HFFc6 (cell line): Measurements from ENCODE around the gene UBL3. TPM values are rescaled to one million over a fixed set of nuclear protein-coding genes. Genes with fewer than 3 reads are reported as not detected.

Experiments
- DNase-seq: peaks from one replicate; pipeline ENCODE4 v3.0.0-alpha.2; 2018
- H3K27ac Mint-ChIP-seq: 2 replicates; pipeline ENCODE4 v1.8.0; 2020; ENCODE audit warnings: mild to moderate bottlenecking, mixed read lengths
- H3K27me3 Mint-ChIP-seq: 2 replicates; pipeline ENCODE4 v1.8.0; 2021; ENCODE audit warnings: mild to moderate bottlenecking, moderate library complexity, mixed read lengths; ENCODE audit not compliant: insufficient read depth
- H3K36me3 Mint-ChIP-seq: 2 replicates; pipeline ENCODE4 v1.8.0; 2021; ENCODE audit warnings: low read depth, mixed read lengths
- H3K4me1 Mint-ChIP-seq: 2 replicates; pipeline ENCODE4 v1.8.0; 2020; ENCODE audit warnings: low read depth, mixed read lengths
- H3K4me3 Mint-ChIP-seq: 2 replicates; pipeline ENCODE4 v1.8.0; 2020; ENCODE audit warnings: mild to moderate bottlenecking, moderate library complexity, mixed read lengths
- H3K9me3 Mint-ChIP-seq: 2 replicates; pipeline ENCODE4 v1.8.0; 2020; ENCODE audit warnings: mild to moderate bottlenecking, mixed read lengths
- long read RNA-seq: library from polyadenylated mRNA; unstranded; transcript quantifications from one replicate; pipeline ENCODE4 v2.0.0, GENCODE V29; 2019
- total RNA-seq, 6 experiments: library from RNA; stranded (reverse); fragmentation: NEBNext Ultra II Directional; extraction: Animal tissue kit (Norgen Biotek cat#: 25700); gene quantifications; 2 replicates in 1 of 6; 3 replicates in 5 of 6; pipeline ENCODE4 v1.2.3, GENCODE V29; 2021
- TF ChIP-seq, protein P1 (sequence below): fragments of 200-600 bp; sonication (generic); IDR thresholded peaks from 2 replicates; pipeline ENCODE4 v1.5.0; 2021; ENCODE audit warnings: antibody characterized with exemption, mild to moderate bottlenecking

The UBL3 gene
- total RNA-seq: 10 to 100 TPM; 38.0 to 57.4 (median 44.6) TPM
- long read RNA-seq, full-length matches to known transcripts: 102 of 118 reads
- long read RNA-seq, partial matches to known transcripts: 1 of 118 reads
- long read RNA-seq, other reads (novel, unspliced or antisense): 15 of 118 reads

DNA sequence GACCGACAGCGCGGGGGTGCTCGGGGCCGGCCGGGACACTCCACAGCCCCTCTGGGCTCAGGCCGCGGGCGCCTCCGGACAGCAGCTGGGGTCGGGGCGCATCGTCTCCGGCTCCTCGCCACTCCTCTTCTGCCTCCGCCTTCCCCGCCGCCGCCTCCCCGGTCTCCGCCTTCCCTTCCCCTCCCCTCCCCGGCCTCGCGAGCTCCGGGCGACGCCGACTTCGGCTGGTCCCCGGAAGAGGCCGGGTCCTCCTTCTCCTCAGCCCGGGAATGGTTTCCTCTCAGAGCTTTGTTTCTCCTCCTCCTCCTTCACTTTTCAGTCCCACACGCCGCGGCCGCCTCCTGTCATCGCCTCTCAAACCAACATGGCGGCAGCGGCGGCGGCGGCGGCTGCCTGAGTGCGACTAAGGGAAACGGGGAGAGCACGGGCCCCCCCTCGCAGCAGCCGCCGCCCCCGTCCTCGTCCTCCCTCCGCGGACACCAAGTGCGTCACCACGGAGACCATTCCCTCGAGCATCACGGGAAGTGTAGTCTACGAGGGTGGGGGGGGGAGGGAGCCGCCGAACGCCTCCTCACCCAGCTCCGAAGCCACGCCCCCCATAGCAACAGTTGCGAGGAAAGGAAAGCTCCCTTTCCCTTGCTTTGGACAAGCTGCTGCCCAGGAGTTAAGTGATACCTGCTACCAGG, at the start of gene UBL3:
UBL3 (minus strand) TSS at position 405 of the 686 bp plus-strand sequence. CDS start 1,079 bp downstream, outside the sequence.
- Mint-ChIP-seq H3K9me3 (no peaks in the 10 kb centered on the region), H3K4me1 (peaks cover 53% of the 10 kb centered on the region), H3K27me3 (peaks cover 4% of the 10 kb centered on the region), H3K27ac (peak within 1 kb of the TSS; percentile 98), H3K36me3 (peaks cover 20% of the 10 kb centered on the region), H3K4me3 (peak within 1 kb of the TSS; percentile 95)
- TF ChIP-seq, protein P1, sequence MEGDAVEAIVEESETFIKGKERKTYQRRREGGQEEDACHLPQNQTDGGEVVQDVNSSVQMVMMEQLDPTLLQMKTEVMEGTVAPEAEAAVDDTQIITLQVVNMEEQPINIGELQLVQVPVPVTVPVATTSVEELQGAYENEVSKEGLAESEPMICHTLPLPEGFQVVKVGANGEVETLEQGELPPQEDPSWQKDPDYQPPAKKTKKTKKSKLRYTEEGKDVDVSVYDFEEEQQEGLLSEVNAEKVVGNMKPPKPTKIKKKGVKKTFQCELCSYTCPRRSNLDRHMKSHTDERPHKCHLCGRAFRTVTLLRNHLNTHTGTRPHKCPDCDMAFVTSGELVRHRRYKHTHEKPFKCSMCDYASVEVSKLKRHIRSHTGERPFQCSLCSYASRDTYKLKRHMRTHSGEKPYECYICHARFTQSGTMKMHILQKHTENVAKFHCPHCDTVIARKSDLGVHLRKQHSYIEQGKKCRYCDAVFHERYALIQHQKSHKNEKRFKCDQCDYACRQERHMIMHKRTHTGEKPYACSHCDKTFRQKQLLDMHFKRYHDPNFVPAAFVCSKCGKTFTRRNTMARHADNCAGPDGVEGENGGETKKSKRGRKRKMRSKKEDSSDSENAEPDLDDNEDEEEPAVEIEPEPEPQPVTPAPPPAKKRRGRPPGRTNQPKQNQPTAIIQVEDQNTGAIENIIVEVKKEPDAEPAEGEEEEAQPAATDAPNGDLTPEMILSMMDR: no peak
- DNase-seq: peak; percentile 93

DNA sequence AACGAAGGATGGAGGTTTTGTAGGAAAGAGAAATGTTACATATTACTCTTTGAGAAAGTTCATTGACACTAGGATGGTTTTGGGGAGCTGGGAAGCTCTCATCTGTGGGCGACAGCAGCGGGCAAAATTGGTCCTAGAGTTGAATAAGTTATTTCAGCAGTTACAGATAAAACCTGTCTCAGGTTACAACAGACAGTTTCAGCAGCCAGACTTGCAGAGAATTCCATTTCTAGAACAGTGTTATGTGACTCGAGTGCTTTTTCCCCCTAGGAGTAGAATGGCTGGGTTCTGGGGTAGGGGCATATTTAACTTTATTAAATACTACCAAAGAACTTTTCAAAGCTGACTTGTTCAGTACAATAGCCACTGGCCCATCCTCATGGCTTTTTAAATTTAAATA, 46.7 kb upstream of the UBL3 start:
- DNase-seq: no peak
- no peak overlapping the region for H3K27ac Mint-ChIP-seq
- no peak overlapping the region for H3K4me3 Mint-ChIP-seq
- H3K36me3 Mint-ChIP-seq: peaks cover 8% of the 10 kb centered on the region; the same call in 1 of the 2 replicates
- H3K27me3 Mint-ChIP-seq: peaks cover 1% of the 10 kb centered on the region
- peaks cover 19% of the 10 kb centered on the region for H3K4me1 Mint-ChIP-seq
- TF ChIP-seq, protein P1: no peak
- peaks cover 7% of the 10 kb centered on the region; the same call in 1 of the 2 replicates for H3K9me3 Mint-ChIP-seq

DNA sequence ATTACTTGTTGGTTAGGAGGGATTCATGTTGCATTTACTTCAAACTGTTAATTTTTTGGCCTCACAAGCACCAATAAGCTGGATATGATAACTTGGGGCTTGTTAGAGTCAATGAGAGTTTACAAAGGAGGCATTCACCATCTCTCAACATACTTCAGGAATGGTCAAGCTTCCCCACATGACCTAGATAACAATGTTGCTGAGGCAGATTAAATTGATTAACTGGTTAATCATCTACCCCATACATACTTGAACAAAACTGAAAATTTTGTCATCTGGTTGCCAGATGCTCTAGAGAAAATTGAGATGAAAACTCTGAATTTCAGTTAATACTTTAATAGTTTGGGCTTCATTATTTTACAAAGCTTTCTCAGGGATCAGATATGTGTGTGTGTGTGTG, 43.0 kb upstream of the UBL3 start:
- Mint-ChIP-seq H3K27ac (no peak overlapping the region), H3K27me3 (no peaks in the 10 kb centered on the region), H3K4me3 (no peak overlapping the region), H3K9me3 (no peaks in the 10 kb centered on the region), H3K4me1 (peaks cover 14% of the 10 kb centered on the region), H3K36me3 (no peaks in the 10 kb centered on the region)
- TF ChIP-seq, protein P1: no peak
- no peak for DNase-seq

- DNase-seq: no peak
- Mint-ChIP-seq H3K9me3 (no peaks in the 10 kb centered on the region), H3K27me3 (no peaks in the 10 kb centered on the region; the same call in 1 of the 2 replicates), H3K4me3 (no peak overlapping the region), H3K4me1 (peaks cover 27% of the 10 kb centered on the region), H3K36me3 (no peaks in the 10 kb centered on the region), H3K27ac (no peak overlapping the region)
- TF ChIP-seq, protein P1: no peak
These were observed 41.7 kb upstream of the UBL3 start for GRCh38 chr13:29892151-29892550.

- TF ChIP-seq, protein P1: no peak
- H3K9me3 Mint-ChIP-seq: no peaks in the 10 kb centered on the region
- no peaks in the 10 kb centered on the region; the same call in 1 of the 2 replicates for H3K27me3 Mint-ChIP-seq
- H3K4me1 Mint-ChIP-seq: peaks cover 25% of the 10 kb centered on the region
- H3K4me3 Mint-ChIP-seq: no peak overlapping the region
- no peak for DNase-seq
- no peaks in the 10 kb centered on the region for H3K36me3 Mint-ChIP-seq
- no peak overlapping the region for H3K27ac Mint-ChIP-seq
These were observed 38.7 kb upstream of the UBL3 start for GRCh38 chr13:29889111-29889510.
